Fibroblast of skin of abdomen (primary cell): ENCODE results near the gene PIGM. TPM values are rescaled to one million over a fixed set of nuclear protein-coding genes. Genes with fewer than 3 reads are reported as not detected.

Experiments
- DNase-seq: peaks from one replicate; pipeline ENCODE4 v3.0.0-alpha.2; 2013
- polyA plus RNA-seq, 2 experiments: library from polyadenylated mRNA; unstranded; fragments of 120-200 nt; gene quantifications; one replicate each; pipeline ENCODE4 v1.2.1, GENCODE V29; 2013; ENCODE audit not compliant: insufficient read length in 2 of 2

The PIGM gene
- polyA plus RNA-seq (2013, experiment 1 of 2; ENCODE audit: insufficient read length), result 5.5 TPM
- polyA plus RNA-seq (2013, experiment 2 of 2; ENCODE audit: insufficient read length), result 5.7 TPM

DNA sequence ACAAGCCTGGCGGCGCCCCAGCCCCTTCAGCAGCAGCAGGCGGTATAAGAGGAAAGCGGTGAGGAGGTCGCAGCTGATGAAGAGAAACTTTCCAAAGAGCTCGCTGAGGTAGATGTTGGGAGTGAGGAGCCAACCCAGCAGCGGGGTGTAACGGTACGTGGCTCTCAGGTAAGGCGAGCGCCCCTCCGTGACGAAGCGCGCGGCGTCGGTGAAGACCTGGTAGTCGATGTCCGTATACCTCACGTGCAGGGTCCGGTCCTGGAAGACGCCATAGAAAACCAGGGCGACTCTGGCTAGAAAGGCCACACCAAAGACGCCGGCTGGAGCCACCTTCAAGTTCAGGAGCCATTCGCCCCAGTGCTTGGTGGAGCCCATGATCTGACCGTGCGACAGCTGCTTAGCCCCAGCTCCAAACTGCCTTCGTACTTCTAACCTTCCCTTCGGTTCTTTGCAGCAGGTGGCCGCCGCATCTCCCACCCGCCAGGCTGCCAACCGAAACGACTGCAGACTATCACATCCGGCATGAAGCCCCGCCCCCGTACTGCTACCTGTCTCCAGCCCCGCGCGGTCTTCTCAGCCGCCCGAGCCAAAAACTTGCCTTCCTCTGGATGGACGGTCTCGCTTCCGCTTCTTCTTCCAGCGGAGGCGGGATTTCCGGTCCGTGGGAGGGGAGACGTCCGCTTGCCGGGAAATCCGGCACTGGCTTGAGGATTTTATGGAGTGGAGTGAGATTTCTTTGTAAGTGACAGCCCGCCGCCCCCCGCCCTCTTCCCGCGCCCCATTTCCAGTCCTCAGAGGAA, at the start of gene PIGM:
TSS of gene PIGM (minus strand) at position 626 of the 800 bp plus-strand sequence. CDS start at position 375, 251 bp downstream.
- DNase-seq, result peak; percentile 90

DNA sequence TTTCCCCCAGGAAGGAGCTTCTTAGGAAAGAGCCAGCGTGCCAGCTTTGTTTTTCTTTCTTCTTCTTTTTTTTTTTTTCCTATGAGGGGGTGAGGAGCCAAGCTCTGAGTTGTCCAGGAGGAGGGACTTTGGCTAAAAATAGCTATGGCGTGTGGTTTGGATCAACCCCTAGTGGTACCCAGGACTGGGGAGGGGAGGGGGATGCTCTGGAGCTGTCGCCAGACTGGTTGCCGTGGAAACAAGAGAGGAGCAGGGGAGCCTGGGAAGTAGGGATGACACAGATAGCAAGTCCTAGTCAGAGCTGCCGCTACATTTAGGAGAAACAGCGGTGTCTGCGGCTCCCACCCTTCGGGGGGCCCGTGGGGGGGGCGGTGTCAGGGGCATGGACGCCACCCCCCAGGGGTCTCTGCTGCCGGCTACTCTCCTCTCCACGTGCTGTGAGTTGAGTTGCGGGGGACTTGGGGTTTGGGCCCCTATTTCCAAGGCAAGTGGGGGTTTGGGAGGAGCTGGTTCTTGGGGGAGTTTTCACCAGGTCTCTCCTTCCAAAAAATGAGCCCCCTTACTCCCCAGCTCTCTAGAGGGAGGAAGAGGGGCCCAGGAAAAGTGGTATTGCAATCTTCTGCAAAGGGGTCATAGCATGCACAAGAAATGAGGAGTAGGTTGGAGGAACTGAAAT, 49.6 kb upstream of the PIGM start, which contains the start of gene KCNJ9:
TSS of gene KCNJ9 (plus strand) at position 278 of the 676 bp plus-strand sequence. CDS start 2,493 bp downstream, outside the sequence.
- no peak for DNase-seq

DNA sequence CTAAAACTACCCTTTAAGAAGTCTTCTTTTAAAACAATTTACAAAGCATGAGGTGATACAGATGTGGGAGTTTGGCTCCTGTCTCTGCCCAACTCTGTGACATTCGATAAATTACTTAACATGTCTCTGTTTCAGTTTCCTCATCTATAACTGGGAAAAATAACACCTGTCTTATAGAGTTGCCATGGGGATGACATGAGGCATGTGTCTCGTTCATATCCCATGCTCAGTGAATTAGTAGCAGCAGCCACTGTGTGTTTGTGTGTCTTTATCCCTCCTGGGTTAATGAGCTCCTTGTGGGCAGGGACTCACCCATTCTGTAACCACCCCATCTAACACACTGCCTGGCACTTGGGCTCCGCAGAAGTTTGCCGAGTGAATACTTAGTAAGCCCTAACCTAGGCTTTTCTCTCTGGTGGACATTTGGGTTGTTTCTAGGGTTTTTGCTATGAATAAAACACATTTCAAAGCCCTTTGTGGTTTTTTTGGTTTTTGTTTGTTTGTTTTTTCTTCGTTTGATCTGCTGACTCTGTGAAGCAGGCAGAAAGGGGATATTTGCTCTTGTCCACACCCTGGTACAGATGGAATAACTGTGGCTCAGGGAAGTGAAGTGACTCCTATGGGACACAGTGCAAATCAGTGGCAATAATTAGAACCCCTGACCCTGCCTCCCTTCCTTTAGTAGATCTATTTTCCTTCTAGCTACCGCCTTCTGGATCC, 48.8 kb upstream of the PIGM start:
- no peak for DNase-seq

DNA sequence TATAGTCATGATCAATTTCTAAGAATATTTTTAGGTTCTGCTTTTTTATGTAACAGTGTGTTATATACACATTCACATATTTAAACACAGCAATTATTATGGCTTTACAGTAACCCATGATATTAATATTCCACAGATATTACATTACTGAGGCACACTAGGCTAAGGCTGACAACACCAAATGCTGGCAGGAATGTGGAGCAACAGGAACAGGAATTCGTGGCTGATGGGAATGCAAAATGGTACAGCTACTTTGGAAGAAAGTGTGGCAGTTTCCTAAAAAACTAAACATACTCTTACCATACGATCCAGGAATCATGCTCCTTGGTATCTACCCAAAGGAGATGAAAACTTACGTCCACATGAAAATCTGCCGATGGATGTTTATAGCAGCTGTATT, 47.7 kb upstream of the PIGM start:
- no peak for DNase-seq

DNA sequence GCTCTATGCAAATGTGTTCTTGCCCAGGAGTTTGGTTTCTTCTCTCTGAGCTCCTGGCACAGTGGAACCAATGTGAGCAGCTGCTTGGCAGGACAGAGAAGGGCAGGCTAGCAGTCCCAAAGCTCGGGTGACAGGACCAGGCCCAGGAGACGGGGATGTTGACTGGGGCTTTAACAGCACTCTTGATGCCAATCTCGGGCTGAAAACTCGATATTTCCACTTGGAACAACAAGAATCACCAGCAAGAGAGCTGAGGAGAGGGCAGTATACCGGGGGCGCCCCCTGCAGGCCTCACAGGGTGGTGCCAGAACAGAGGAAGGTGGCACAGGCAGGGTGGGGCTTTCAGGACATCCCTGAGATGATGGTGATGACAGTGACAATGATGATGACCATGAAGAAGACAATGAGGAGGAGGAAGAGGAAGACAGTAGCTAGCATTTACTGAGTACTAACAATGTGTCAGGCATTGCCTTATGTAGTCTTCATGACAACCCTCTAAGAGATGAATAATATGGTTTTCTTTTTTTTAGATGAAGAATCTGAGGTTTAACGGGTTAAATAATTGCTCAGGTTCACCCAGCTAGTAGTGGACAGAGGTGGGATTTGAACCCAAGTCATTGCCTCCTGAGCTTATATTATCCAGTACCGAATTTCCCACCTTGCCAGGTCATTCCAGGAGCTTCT, 46.9 kb upstream of the PIGM start:
- no peak for DNase-seq

DNA sequence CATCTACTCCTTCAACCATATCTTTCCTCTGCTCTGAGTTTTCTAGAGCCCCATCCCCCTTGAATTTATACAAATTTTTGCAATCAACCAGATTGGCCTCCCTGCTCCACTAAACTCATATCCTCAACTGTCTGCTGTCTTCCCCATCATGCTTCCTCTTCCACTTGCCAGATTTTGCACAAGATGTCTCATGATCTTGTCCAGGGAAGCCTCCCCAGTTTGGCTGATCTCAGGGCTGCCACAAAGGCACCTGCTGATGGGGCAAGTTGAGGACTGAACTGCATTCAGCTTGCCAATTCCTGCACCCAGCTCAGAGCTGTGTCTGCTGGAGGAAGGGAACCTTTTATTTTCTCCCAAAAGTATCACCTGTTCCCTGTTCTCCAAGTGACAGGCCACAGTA, 45.7 kb upstream of the PIGM start:
- DNase-seq, result no peak

DNA sequence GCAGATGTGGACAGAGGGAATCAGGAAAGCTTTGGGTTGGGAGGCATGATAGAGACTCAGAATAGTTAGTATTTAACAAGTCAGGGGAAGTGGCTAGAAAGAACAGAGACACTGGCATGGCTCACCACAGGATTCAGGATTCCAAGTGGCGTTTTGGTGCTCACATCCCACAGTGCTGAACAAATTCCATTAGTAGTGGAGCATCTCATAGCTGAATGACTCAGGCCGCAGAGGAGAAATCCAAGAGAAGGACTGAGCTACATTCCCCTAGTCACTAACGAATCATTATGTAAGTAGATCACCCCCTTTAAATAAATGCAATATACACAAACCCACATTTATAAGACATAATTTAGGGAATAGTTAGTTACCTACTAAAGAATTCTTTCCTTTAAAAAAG, 44.5 kb upstream of the PIGM start:
- peak; percentile 5 for DNase-seq

DNA sequence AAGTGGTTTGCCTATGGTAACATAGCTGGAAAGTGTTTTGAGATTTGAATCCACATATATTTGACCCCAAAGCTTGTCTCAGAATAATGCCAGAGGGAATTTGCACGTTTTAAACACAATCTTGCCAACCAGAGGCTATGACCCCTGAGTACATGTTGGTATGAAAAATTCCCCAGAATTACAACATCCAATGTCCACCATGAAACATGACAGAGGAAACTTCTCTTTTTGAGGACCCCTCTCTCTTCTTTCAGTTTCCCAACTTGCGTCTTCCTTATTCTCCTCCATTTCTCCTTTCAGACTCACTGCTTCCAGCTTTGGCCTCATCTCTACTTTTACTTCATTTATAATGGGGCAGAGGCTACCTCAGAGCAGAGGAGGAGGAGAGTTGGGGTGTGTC, 44.0 kb upstream of the PIGM start:
- no peak for DNase-seq

DNA sequence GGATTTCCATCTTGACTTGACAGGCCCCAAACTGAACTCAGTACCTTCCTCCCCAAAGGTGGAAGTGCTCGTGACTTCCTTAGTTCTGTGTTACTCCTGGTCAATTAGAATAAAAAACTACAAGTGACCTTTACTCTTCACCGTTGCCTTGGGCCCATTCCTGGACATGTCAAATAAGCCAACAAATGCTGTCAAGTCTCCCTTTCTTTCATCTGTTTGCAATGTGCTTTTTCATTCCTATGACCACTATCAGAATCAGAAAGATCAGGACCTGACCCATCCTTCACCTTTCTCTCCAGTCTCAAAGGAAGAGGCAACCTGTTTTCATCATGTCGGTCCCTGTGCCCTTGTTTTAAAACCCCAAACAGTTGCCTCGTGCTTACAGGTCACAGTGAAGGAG, 43.1 kb upstream of the PIGM start:
- no peak for DNase-seq

DNA sequence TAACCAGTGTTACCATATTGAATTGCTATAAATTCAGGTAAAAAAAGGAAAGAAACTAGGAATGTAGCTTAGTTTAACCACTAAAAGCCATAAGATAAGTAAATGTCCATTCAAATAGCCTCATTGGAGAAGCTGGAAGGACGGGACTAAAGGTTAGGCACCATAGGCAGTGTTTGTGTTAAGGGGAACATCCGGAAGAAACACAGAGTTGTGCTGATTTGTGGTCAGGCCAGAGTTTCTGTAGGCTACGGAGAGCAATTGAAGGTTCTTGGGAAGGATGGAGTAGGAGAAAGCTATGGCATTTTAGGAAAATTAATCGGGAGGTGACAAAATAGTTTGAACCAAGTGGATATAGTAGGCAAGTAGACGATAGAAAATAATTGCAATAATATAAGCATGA, 39.5 kb upstream of the PIGM start:
- no peak for DNase-seq

DNA sequence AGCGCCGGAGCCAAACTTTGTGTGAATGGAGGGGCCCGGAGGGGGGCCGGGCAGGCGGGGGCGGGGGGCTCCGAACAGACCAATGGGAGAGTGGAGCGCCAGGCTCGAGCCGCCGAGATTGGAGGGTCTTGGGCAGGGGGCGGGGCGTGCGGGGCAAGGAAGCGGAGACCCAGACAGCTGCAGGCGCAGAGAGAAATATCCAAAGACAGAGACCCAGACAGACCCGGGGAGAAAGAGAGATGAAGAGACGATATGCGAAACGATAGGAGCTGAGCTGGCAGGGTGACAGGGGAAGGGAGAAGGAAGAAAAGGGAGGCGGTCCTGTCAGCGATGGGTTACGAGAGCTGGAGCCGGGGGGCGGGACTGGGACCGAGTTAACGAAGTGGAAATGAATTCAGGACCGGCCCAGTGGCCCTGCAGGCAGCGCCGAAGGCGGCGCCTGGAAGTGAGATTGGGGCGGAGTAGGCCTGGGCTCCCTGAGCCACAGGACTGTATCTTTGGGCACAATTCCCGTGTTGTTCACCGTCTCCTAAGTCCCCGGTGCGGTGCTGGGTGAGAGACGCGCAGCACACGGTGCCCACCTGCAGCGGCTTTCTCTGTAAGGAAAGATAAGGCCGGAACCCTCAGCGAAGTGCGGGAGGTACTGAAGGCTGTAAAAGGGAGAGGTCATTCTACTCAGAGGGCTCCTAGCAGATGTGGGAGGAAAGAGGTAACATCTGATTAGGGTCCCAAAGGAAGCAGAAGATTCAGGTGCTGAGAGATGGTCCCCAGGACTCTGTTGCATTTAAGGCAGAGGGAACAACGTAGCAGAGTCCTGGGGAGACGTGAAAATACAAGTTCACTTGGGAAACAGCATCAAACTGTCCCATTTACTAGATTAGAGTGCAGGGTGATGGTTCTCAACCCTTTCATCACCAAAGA, 38.7 kb upstream of the PIGM start:
- peak; percentile 58 for DNase-seq

DNA sequence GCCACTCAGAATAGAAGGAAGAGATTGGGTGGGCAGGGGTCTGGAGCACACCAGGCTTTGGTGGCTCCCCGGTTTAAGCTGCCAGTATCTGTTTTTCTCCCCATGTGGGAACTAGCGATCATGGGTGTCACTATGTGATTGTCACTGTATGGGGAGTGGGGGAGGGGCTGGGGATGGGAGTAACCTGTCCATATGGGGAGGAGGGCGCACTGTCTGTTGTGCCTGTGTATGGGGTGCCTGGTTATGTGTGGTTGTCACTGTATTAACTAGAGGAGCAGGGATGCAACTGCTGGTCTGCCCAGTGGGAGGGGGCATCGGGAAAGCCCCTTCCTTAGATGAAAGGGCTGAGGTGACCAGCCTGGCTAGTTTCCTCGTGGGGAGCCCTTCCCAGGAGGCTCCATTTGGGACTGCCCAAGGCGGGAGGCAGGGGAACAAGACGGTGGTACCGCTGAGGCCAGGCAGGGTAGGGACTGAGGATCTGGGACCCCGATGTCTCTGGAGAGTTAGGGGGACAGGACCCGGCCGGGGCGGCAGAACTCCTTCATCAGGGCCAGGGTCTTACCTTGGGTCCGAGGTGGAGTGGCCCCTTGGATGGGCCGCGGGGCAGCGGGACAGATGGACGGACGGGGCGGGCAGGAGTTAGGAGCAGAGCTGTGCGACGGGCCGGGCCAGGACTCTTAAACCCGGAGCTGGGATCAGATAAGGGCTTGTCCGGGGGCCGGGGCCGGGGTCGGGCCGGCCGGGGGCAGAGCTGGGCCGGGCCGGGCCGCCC, 37.9 kb upstream of the PIGM start, which contains the start of gene KCNJ10:
TSS of gene KCNJ10 (minus strand) at position 701 of the 772 bp plus-strand sequence. CDS start 27,628 bp downstream, outside the sequence.
- DNase-seq, result no peak

DNA sequence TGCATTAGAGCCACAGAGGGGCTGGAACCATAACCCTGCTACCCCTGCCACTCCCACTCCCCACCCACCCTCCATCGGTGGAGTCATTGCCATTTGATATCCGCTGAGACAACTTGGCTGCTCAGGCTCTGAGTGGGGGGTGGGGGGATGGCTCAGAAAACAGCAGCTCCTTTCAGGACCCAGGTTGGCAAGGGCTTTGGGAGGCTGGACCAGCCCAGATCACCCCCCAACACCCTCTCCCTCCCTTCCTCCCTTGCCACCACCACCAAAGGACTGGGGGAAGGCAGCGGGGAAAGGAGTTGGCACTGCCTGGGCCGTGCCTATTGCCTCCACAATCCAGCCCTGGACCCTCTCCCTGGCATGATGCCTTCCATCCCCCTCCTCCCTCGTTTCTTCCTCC, 36.4 kb upstream of the PIGM start:
- no peak for DNase-seq

DNA sequence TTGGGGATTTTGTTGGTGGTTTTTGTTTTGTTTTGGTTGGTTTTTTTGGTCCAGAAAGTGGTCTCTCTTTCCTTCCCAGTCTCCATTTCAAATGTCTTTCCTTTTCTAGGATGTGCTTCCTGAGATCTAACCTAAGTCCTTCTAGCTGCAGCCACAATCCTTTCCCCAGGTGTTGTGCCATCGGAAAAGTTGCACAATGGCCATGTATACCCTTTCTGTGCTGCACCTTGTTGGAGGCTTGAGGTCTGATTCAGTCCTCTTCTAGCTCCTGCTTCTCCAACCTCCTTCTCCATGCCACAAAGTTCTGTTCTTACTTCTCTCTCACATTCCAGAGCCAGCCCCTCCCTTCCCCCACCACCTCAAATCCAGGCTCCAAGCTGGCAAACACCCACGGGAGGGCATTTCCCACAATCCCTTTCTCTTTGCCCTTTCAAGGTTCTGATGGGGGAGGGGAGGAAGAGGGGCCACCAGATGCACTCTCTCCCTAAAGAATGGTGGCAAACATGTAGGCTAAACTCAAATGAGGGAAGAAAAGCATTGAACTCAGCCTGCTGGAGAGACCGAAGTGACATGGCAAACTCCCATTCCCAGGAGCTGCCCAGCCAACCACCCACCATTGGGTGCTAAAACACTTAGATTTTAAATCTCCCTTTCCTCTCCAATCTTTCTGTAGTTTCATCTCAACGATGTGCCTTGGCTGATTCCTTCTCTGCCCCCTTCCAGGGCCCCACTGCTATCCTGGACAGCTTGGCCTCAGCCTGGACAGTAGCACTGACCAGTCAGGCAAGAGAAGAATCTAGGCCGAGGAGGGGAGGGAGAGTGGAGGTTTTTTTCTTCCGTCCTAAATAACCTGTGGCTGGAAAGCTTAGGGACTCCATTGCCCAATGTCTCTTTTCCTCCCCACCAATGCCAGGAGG, 35.3 kb upstream of the PIGM start:
- no peak for DNase-seq

DNA sequence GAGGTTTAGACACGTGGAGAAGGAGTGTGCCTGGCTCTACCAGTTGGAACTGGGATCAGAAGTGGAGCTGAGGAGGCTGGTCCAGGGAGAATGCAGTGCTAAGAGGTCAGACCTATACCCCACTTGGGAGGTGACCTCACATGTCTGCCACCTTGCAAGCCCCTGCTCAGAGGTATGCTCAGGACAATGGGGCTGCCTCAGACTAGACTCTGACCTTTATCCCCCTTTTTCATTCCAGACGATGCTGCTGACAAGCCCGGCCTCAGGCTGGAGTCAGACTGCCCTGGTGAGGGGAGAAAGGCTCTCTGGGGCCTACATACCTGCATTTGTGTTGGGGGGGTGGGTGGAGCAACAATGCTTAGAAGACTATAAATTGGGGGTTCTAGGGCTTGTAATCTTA, 33.0 kb upstream of the PIGM start:
- DNase-seq, result no peak

DNA sequence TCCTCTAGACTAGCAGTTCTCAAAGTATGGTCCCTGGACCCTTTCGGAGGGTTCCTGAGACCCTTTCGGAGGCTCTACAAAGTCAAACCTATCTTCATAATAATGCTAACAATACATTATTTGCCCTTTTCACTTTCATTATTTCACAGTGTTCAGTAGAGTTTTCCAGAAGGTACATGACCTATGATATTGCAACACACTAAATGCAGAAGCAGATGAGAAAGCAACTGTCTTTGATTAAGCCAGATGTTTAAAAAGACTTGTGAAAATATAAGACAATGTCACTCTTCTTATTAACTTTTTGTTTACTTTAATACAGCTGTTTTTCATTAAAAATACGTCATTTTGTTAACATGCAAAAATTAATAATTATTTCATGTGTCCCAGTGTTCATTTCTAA, 32.4 kb upstream of the PIGM start:
- no peak for DNase-seq

DNA sequence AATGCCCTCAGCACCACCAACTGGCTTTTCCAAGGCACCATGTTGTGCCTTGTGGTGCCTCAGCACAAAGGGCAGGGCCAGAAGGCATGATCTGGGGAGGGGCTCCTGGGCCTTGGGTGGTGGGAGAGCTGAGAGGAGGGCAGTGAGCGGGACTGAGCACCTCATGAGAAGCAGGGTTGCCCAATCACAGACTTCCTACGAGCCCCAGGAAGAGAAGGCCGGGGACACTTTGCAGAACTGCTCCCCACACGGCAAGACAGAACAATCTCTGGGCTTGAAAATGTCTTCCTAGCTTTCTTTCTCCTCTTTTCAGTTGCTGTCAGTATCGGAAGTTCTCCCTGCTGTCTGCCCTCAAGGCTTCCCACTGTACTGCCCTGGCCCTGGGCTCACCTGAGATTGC, 31.4 kb upstream of the PIGM start:
- DNase-seq, result no peak

DNA sequence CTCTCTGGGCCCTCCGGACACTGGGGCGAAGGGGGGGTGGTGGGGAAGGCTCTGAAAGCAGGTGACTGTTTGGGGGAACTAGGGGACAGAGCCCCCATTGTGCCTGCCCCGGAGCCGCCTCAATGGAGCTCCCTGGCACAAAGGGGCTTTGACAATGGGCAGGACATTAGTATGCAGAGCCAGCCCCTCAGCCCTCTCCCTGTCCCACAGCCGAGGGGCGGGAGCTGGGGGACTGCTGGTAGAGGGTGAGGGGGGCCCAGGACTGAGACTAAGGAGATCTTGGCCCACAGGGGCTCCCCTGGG, 30.4 kb upstream of the PIGM start:
- DNase-seq, result no peak

DNA sequence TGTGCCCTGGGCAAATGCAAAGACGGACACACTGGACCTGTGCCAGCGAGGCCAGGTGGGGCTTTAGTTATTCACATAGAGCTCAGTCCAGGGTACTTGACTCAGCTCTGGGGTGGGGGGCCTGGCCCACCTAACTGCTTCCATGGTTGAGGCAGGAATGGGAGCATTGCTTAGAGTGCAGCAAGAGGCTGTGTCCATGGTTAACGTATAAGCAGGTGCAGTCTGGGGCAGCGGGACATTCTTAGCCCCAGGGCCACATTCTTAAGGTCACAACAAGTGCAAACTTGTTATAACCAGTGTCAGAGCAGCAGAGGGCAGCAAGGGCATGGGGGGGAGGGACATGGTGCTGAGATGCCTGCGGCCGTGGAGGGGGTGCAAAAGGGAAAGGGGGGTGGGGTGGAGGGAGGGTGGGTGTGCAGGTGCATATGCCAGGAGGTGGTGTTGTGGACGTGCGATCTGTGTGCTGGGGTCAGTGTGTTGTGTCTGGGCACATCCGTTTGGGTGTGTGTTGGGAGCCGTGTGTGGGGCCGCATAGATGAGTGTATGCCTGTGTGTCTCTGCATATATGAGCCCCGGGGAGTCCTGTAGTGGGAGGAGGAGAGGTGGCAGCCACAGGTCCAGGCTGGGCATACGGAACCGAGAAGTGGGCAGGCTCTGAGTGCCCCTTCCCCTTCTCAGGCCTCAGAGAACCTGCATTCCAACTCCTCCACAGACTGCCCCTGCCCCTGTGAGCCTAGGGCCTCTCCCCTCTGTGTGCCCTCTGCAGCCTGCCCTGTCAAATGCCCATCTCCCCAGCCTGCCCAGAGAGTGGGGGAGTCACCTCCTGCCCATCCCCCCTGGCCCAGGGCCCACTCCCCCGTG, 29.8 kb upstream of the PIGM start:
- no peak for DNase-seq
